ENCODE measurements around the gene LAMA5.
A peak's percentile ranks its signal among the peaks of the same experiment; 100 is the strongest.

- peak in 2 of 4 experiments; percentile 23 to 33 for TF ChIP-seq CTCF (IDR thresholded peaks at IDR 0.05)
- TF ChIP-seq POLR2AphosphoS5 (IDR thresholded peaks at IDR 0.05): peak in 3 of 4 donors; percentile 14 to 46 (median 35)
These were observed 3.9 kb downstream of the LAMA5 start for GRCh38 chr20:62362991-62363919.

Data from sigmoid colon (tissue), 4 donors.